ENCODE data around the gene FBXO33. TPM values are rescaled to one million over a fixed set of nuclear protein-coding genes. Genes with fewer than 3 reads are reported as not detected.

The FBXO33 gene
- total RNA-seq, 4 donors from 2014 or later = 10.4 to 19.9 (median 16.6) TPM

DNA sequence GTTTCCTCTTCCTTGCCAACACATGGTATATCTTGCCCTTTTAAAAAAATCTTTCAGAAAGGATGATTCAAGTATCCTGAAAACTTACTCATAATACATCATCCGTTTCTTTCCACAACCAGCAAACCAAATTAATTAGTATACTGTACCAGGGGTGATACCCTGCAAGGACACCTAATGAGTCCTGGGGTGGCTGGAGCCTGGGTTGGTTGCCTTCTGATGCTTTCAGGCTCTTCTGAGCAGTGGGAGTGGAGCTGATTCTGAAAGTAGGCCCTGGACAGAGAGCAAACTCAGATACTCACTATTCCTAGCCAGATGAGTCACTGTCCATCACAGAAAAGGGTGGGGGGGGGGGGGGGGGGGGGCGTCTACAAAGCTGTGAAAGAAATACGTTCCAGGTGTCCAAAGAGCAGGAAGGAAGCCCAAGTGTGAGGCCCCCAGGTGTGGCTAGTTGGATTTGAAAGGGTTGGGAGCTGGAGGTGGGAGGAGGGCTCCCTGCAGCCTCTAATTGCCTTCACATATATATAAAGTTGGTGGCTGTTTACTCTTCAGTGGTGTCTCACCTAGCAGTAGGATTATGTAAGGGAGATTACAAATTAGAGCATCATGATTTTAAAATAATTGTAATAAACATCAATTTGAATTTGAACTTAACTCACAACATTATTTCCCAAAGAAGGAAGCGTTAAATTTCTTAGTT, 36.5 kb downstream of the FBXO33 start:
- Histone ChIP-seq H3K4me3 (no peak overlapping the region), H3K27ac (no peak overlapping the region), H3K27me3 (no peaks in the 10 kb centered on the region), H3K9me3 (no peaks in the 10 kb centered on the region), H3K4me1 (no peaks in the 10 kb centered on the region), H3K36me3 (peaks cover 0 to 56% of the 10 kb centered on the region in 2 donors)
- TF ChIP-seq POLR2AphosphoS5 (IDR thresholded peaks at IDR 0.05) = no peak
- no peak for ATAC-seq
- WGBS, 2 donors (ENCODE audit: low coverage in 1 of 2) = 69 to 74% methylated on average over 3 of the region's 4 CpGs

DNA sequence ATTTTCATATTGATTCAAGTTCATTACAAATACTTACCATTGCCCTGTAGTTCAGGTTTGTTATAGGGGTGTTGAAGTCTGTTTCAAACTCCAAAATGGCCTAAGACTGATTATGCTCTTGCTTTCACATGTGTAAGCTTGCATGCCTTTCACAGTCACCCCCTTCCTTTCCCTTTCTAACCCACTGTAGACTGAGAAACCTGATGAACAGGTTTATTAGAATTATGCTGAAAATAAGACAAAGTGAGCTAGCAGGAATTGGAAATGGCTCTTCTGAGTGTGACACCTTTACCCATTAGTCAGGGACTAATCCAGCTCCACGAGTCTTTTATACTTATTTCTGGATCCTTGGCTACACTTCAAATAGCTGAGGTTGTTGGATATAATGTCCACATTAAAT, 38.9 kb downstream of the FBXO33 start:
- TF ChIP-seq CTCF (IDR thresholded peaks at IDR 0.05) (no peak), POLR2AphosphoS5 (IDR thresholded peaks at IDR 0.05) (no peak), EP300 (IDR thresholded peaks at IDR 0.05) (no peak), POLR2A (IDR thresholded peaks at IDR 0.05) (no peak)
- H3K9me3 ChIP-seq = no peaks in the 10 kb centered on the region
- H3K27ac ChIP-seq = no peak overlapping the region
- no peaks in the 10 kb centered on the region for H3K4me1 ChIP-seq
- H3K4me3 ChIP-seq = no peak overlapping the region
- 27 to 36% methylated on average over 1 of the region's 1 CpG for WGBS, 2 donors (ENCODE audit: low coverage in 1 of 2)
- ATAC-seq = no peak
- no peaks in the 10 kb centered on the region for H3K27me3 ChIP-seq
- H3K36me3 ChIP-seq = peaks cover 0 to 34% of the 10 kb centered on the region in 2 donors

DNA sequence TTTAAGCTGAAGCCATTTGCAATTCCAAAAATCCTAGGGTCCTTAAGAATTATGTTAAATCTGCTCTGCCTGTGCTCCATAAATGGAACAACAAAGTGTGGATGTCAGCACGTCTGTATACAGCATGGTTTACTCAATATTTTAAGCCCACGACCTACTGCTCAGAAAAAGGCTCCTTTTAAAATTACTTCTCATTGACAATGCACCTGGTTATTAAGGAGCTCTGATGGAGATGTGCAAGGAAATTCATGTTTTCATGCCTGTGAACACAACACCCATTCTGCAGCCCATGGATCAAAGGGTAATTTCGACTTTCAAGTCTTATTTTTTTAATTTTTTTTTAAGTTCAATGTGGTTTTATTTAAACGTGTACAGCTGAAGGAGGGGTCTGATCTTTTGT, 48.1 kb downstream of the FBXO33 start:
- no peak for TF ChIP-seq EP300 (IDR thresholded peaks at IDR 0.05)
- no peak for TF ChIP-seq POLR2AphosphoS5 (IDR thresholded peaks at IDR 0.05)
- TF ChIP-seq CTCF (IDR thresholded peaks at IDR 0.05) = no peak
- TF ChIP-seq POLR2A (IDR thresholded peaks at IDR 0.05) = no peak
- no peak overlapping the region for H3K4me3 ChIP-seq
- H3K36me3 ChIP-seq = peaks cover 0 to 10% of the 10 kb centered on the region in 2 donors
- H3K9me3 ChIP-seq = no peaks in the 10 kb centered on the region
- no peak overlapping the region for H3K27ac ChIP-seq
- 60 to 72% methylated on average over 3 to 4 of the region's 4 CpGs for WGBS, 2 donors (ENCODE audit: low coverage in 1 of 2)
- no peaks in the 10 kb centered on the region for H3K4me1 ChIP-seq
- H3K27me3 ChIP-seq = no peaks in the 10 kb centered on the region
- ATAC-seq = no peak

- TF ChIP-seq CTCF (IDR thresholded peaks at IDR 0.05) (no peak), POLR2AphosphoS5 (IDR thresholded peaks at IDR 0.05) (no peak), EP300 (IDR thresholded peaks at IDR 0.05) (no peak), POLR2A (IDR thresholded peaks at IDR 0.05) (no peak)
- Histone ChIP-seq H3K36me3 (peaks cover 0 to 10% of the 10 kb centered on the region in 2 donors), H3K27ac (no peak overlapping the region), H3K4me3 (no peak overlapping the region), H3K4me1 (no peaks in the 10 kb centered on the region), H3K27me3 (no peaks in the 10 kb centered on the region), H3K9me3 (no peaks in the 10 kb centered on the region)
- no peak for ATAC-seq
- 43 to 77% methylated on average over 1 of the region's 1 CpG for WGBS, 2 donors (ENCODE audit: low coverage in 1 of 2)
Observed at GRCh38 chr14:39383741-39384140, 48.5 kb downstream of the FBXO33 start.

DNA sequence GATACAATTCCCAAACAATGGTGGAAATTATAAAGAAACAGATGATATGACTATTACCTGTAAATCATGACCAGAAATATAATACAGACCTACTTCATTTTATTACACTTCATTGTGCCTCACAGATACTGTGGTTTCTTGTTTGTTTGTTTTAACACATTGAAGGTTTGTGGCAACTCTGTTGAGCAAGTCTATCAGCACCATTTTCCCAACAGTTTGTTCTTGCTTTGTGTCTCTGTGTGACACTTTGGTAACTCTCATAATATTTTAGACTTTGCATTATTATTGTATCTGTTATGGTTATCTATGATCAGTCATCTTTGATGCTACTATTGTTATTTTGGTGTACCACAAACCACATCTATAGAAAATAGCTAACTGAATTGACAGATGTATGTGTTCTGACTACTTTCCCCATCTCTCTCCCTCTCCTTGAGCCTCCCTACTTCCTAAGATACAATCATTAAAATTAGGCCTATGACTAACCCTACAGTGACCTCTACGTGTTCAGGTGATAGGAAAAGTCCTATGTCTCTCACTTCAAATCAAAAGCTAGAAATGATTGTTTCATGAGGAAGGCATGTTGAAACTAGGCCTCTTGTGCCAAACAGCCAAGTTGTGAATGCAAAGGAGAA, 49.1 kb downstream of the FBXO33 start:
- Histone ChIP-seq H3K9me3 (no peaks in the 10 kb centered on the region), H3K27ac (no peak overlapping the region), H3K4me3 (no peak overlapping the region), H3K27me3 (no peaks in the 10 kb centered on the region), H3K36me3 (peaks cover 0 to 10% of the 10 kb centered on the region in 2 donors), H3K4me1 (no peaks in the 10 kb centered on the region)
- 100% methylated on average over 1 of the region's 1 CpG for WGBS, 2 donors (ENCODE audit: low coverage in 1 of 2)
- ATAC-seq = no peak
- no peak for TF ChIP-seq POLR2A (IDR thresholded peaks at IDR 0.05)
- no peak for TF ChIP-seq EP300 (IDR thresholded peaks at IDR 0.05)
- TF ChIP-seq POLR2AphosphoS5 (IDR thresholded peaks at IDR 0.05) = no peak
- TF ChIP-seq CTCF (IDR thresholded peaks at IDR 0.05) = no peak
